ENCODE data around the gene CHCHD4.
"Not testable (repeated sequence)": the region's sequence is repeated elsewhere in the genome, so short reads cannot be mapped to it uniquely, and the experiment has no call there.

The CHCHD4 gene

DNA sequence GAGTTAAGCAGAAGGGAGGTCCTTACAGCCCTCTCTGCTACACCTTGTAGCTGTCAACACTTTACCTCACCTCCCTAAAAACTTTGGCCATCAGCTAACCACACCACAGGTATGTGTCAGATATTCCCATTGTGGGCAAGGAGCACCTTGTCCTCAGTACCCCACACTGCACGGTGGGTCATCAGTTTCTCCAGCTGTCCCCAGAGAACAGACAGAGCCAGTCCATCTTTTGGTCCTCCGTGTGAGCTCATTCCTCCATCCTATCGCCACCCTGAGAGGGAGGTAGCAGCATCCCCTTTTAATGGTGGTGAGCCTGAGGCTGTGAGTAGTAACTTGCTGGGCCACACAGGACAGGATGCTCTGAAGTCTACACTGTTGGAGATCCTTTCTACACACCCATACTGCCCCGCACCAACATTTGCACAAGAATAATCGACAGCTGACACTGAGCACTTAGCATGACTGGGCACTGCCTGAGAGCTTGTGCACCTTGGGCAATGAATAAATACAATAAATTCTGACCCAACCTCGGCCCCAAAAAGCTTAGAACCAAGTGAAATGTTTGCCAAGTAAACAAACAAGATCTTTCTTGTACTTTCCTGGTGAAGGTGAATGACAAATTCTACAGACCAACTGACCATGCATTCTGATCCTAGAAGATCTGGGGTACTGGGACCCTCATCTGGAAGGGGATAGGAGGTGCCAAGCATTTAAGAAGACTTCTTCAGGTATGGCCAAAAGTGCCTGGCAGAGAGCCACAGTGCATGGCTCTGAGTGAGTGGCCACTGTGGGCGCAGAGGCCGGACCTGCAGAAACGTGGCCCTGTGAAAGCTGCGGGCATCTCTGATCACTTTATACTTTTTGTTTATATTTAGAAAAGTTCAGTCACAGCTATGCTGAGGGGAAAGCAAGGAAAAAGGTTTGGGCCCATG lies 6.9 kb downstream of the CHCHD4 start:
- Histone ChIP-seq H3K27me3 (replicated peaks; ENCODE audit: control insufficient read depth, insufficient read depth, low read length) (no peaks in the 10 kb centered on the region), H3K36me3 (ENCODE audit: control insufficient read depth, insufficient read depth, low read length) (peaks cover 17% of the 10 kb centered on the region), H3K4me3 (replicated peaks; ENCODE audit: low read depth, low read length) (no peak overlapping the region)
- TF ChIP-seq, protein P1, sequence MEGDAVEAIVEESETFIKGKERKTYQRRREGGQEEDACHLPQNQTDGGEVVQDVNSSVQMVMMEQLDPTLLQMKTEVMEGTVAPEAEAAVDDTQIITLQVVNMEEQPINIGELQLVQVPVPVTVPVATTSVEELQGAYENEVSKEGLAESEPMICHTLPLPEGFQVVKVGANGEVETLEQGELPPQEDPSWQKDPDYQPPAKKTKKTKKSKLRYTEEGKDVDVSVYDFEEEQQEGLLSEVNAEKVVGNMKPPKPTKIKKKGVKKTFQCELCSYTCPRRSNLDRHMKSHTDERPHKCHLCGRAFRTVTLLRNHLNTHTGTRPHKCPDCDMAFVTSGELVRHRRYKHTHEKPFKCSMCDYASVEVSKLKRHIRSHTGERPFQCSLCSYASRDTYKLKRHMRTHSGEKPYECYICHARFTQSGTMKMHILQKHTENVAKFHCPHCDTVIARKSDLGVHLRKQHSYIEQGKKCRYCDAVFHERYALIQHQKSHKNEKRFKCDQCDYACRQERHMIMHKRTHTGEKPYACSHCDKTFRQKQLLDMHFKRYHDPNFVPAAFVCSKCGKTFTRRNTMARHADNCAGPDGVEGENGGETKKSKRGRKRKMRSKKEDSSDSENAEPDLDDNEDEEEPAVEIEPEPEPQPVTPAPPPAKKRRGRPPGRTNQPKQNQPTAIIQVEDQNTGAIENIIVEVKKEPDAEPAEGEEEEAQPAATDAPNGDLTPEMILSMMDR (IDR thresholded peaks at IDR 0.05; ENCODE audit: insufficient read depth, low read length, poor library complexity, severe bottlenecking), result no peak
- DNase-seq (ENCODE audit: extremely low read depth, insufficient read length), result no peak

DNA sequence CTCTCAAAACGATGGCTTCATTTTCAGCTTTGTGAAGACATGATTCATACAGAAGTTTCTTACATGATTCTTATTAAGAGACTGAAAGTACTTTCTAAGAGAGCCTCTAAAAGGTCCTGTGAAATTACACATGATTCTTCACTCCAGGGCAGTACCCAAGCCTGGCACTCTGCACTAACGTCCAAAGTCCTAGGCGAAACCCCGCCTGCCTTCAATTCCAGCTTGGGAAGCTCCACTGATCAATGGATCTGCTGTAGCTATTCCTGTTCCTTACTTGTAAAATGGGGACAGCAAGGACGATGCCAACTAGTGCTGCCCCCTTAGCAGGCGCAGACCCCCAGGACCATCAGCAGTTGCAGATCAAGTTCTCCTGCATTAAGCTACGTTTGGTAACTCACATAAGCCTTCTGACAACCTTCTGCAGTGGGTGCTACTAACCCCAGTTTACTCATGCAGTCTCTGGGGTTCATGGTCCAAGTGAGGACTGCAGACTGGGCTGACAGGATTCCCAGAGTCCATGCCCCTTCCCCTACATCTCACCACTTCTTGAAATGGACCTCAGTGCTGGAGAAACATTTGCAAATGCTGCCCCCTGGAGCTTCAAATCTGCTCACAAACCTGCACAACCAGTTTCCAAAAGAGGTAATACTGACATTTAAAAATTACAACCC lies 10.6 kb downstream of the CHCHD4 start:
- Histone ChIP-seq H3K36me3 (ENCODE audit: control insufficient read depth, insufficient read depth, low read length) (peaks cover 15% of the 10 kb centered on the region), H3K4me3 (replicated peaks; ENCODE audit: low read depth, low read length) (no peak overlapping the region), H3K27me3 (replicated peaks; ENCODE audit: control insufficient read depth, insufficient read depth, low read length) (no peaks in the 10 kb centered on the region)
- DNase-seq (ENCODE audit: extremely low read depth, insufficient read length), result no peak
- TF ChIP-seq, protein P1 (IDR thresholded peaks at IDR 0.05; ENCODE audit: insufficient read depth, low read length, poor library complexity, severe bottlenecking), result no peak

GRCh38 chr3:14110699-14111098 lies 14.0 kb downstream of the CHCHD4 start:
- DNase-seq (ENCODE audit: extremely low read depth, insufficient read length), result no peak
- Histone ChIP-seq H3K27me3 (replicated peaks; ENCODE audit: control insufficient read depth, insufficient read depth, low read length) (no peaks in the 10 kb centered on the region), H3K36me3 (ENCODE audit: control insufficient read depth, insufficient read depth, low read length) (peaks cover 8% of the 10 kb centered on the region), H3K4me3 (replicated peaks; ENCODE audit: low read depth, low read length) (no peak overlapping the region)
- TF ChIP-seq, protein P1 (IDR thresholded peaks at IDR 0.05; ENCODE audit: insufficient read depth, low read length, poor library complexity, severe bottlenecking), result no peak

DNA sequence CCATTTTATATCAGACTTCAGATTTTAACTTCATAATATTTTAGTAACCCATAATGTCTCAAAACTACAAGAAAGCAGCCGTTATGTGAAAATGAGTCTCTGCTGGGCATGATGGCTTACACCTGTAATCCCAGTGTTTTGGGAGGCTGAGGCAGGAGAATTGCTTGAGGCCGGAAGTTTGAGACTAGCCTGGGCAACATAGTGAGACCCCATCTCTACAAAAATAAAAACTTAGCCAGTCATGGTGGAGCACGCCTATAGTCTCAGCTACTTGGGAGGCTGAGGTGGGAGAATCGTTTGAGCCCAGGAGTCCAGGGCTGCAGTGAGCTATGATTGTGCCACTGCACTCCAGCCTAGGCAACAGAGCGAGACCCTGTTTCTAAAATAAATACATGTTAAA lies 14.8 kb downstream of the CHCHD4 start:
- H3K4me3 ChIP-seq (replicated peaks; ENCODE audit: low read depth, low read length); DNase-seq (ENCODE audit: extremely low read depth, insufficient read length); H3K27me3 ChIP-seq (replicated peaks; ENCODE audit: control insufficient read depth, insufficient read depth, low read length); H3K36me3 ChIP-seq (ENCODE audit: control insufficient read depth, insufficient read depth, low read length): not testable (repeated sequence)

DNA sequence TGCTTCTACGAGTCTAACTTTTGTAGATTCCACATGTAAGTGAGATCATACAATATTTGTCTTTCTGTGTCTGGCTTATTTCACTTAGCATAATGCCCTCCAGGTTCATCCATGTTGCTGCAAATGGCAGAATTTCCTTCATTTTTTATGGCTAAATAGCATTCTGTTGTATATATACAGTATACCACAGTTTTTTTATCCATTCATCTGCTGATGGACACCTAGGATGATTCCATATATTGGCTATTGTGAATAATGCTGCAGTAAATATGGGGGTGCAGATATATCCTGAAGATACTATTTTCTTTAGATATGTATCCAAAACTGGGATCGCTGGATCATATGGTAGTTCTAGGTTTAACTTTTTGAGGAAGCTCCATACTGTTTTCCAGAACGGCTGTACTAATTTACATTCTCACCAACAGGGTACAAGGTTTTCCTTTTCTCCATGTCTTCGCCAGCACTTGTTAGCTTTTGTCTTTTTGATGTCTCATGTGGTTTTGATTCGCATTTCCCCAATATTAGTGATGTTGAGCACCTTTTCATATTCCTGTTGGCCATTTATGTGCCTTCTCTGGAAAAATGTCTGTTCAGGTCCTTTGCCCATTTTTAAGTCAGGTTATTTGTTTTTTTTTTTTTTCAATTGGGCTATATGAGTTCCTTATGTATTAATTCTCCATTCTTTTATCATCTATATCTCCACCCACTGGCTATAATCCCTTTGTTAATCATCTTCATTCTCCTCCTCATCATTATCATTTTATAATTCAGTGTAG lies 26.9 kb downstream of the CHCHD4 start:
- Histone ChIP-seq H3K27me3 (replicated peaks; ENCODE audit: control insufficient read depth, insufficient read depth, low read length) (no peaks in the 10 kb centered on the region; the same call in 1 of the 2 replicates), H3K4me3 (replicated peaks; ENCODE audit: low read depth, low read length) (no peak overlapping the region), H3K36me3 (ENCODE audit: control insufficient read depth, insufficient read depth, low read length) (no peaks in the 10 kb centered on the region)
- TF ChIP-seq, protein P1 (IDR thresholded peaks at IDR 0.05; ENCODE audit: insufficient read depth, low read length, poor library complexity, severe bottlenecking), result no peak
- DNase-seq (ENCODE audit: extremely low read depth, insufficient read length), result no peak
